ENCODE data around the gene ARL5A.

- no peak for TF ChIP-seq CTCF (IDR thresholded peaks at IDR 0.05)
- no peak for TF ChIP-seq POLR2A (IDR thresholded peaks at IDR 0.05)
These were observed 60.7 kb downstream of the ARL5A start for GRCh38 chr2:151767536-151767935.

All from heart left ventricle (tissue), 13 donors.